Thyroid gland (tissue), 4 donors: Measurements from ENCODE around the gene F10. TPM values are rescaled to one million over a fixed set of nuclear protein-coding genes. Genes with fewer than 3 reads are reported as not detected.

Experiments
- DNase-seq, 2 donors: peaks; one replicate each; pipeline ENCODE4 v3.0.0-alpha.2; 2019
- H3K27ac ChIP-seq, 3 donors: fragments of 200-600 bp; sonication (generic); 1 replicate in 2 of 3; 2 replicates in 1 of 3; pipeline ENCODE4 v1.5.1; 2016 to 2019; ENCODE audit warnings: mild to moderate bottlenecking in 1 of 3, moderate library complexity in 1 of 3
- H3K27me3 ChIP-seq: fragments of 200-600 bp; sonication (generic); one replicate; pipeline ENCODE4 v1.5.1; 2019
- H3K36me3 ChIP-seq, 2 donors: fragments of 200-600 bp; sonication (generic); one replicate each; pipeline ENCODE4 v1.5.1; 2016 to 2019
- H3K4me1 ChIP-seq, 2 donors: fragments of 200-600 bp; sonication (generic); one replicate each; pipeline ENCODE4 v1.5.1; 2017 to 2019
- H3K4me3 ChIP-seq, 3 donors: fragments of 200-600 bp; sonication (generic); replicated peaks in 1 of 3; 1 replicate in 2 of 3; 2 replicates in 1 of 3; pipeline ENCODE4 v1.5.1; 2016; ENCODE audit warnings: mild to moderate bottlenecking in 1 of 3
- H3K9me3 ChIP-seq: fragments of 200-600 bp; sonication (generic); one replicate; pipeline ENCODE4 v1.5.1; 2017
- POLR2A ChIP-seq, 2 donors: fragments of 450-650 bp; IDR thresholded peaks; one replicate each; pipeline ENCODE4 v1.6.1; 2017; ENCODE audit warnings: antibody characterized with exemption in 2 of 2, mild to moderate bottlenecking in 2 of 2, moderate library complexity in 1 of 2
- WGBS, 2 donors: methylation state at CpG; one replicate each; pipeline ENCODE4 v1.1.5; 2017; 5-methylcytosine and 5-hydroxymethylcytosine counted together
- intact Hi-C: fragments of 100-400 bp; cut with DNase I; formaldehyde crosslinking; loops from one replicate; pipeline ENCODE4 v1.15.1; 2023
- total RNA-seq, 4 donors: library from RNA; depleted of rRNA; stranded (reverse); fragments of >200 nt; gene quantifications; one replicate each; pipeline ENCODE4 v1.2.3, GENCODE V29; 2016
- TF ChIP-seq, protein P1 (sequence below), 6 experiments: fragments of 200-600 bp in 3 of 6; fragments of 450-650 bp in 3 of 6; sonication (generic) in 3 of 6; IDR thresholded peaks; one replicate each; pipeline ENCODE4 v1.5.1; 2016 to 2019; ENCODE audit warnings: antibody characterized with exemption in 6 of 6, mild to moderate bottlenecking in 2 of 6, inconsistent platforms in 1 of 6, moderate library complexity in 1 of 6

The F10 gene
- total RNA-seq, 4 donors from 2014 or later = 4.0 to 19.9 (median 7.0) TPM

DNA sequence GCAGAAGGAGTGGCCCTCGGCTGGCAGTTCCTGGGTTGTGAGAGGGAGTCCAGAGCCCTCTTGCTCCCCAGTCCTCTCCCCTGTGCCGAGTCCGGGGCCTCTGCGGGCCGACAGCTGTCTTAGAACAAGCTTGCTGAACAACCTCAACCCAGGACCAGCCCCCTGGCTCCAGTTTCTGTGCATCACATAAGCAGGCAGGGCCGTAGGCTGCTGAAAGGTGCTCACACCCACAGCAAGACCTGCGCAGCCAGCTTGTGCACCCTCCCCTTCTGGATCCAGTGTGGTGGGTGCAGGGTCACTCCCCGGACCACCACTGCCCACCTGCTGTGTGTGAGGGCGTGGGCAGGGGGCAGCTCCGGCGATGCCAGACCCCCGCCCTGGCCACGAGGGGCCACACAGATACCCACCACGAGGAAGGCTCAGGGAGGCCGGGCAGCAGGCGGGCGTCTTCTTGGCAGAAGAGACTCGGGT is 42.2 kb upstream of the F10 start:
- intact Hi-C loops = no loop called here
- Histone ChIP-seq H3K4me3 (no peak overlapping the region), H3K27ac (no peak overlapping the region), H3K9me3 (no peaks in the 10 kb centered on the region), H3K4me1 (peaks cover 7 to 14% of the 10 kb centered on the region in 2 donors), H3K27me3 (no peaks in the 10 kb centered on the region), H3K36me3 (peaks cover 25 to 39% of the 10 kb centered on the region in 2 donors)
- 83 to 100% methylated on average over 5 to 8 of the region's 18 CpGs for WGBS, 2 donors
- DNase-seq = no peak
- TF ChIP-seq POLR2A (IDR thresholded peaks at IDR 0.05) = no peak
- TF ChIP-seq, protein P1, sequence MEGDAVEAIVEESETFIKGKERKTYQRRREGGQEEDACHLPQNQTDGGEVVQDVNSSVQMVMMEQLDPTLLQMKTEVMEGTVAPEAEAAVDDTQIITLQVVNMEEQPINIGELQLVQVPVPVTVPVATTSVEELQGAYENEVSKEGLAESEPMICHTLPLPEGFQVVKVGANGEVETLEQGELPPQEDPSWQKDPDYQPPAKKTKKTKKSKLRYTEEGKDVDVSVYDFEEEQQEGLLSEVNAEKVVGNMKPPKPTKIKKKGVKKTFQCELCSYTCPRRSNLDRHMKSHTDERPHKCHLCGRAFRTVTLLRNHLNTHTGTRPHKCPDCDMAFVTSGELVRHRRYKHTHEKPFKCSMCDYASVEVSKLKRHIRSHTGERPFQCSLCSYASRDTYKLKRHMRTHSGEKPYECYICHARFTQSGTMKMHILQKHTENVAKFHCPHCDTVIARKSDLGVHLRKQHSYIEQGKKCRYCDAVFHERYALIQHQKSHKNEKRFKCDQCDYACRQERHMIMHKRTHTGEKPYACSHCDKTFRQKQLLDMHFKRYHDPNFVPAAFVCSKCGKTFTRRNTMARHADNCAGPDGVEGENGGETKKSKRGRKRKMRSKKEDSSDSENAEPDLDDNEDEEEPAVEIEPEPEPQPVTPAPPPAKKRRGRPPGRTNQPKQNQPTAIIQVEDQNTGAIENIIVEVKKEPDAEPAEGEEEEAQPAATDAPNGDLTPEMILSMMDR (IDR thresholded peaks at IDR 0.05) = no peak

DNA sequence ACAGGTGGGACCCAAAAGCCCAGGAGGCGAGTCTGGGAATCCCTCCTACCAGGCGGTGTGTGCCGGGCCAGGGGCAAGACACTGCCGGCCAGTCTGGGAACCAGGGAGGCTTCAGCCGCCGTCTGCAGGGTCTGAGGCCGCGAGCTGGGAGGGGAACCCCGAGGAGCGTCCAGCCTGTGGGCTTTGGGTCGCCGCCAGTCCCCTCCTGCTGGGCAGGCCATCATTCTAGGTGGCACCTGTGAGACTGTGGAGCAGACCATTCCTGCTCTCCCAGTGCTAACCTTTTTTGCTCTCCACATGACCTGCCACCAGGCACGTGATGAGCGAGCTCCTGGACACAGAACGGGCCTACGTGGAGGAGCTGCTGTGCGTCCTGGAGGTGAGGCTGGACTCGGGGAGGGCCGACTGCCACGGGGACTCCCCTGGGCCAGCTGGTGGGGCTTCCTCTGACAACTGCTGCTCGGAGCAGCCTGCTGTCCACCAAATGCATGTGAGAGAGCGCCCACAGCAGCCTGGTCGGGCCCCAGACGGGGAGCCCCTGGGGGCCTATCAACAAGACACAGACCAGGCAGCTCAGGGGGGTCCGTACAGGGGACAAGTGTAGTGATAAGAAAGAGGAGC is 41.6 kb upstream of the F10 start:
- Histone ChIP-seq H3K27me3 (no peaks in the 10 kb centered on the region), H3K4me3 (no peak overlapping the region), H3K27ac (no peak overlapping the region), H3K36me3 (peaks cover 19 to 35% of the 10 kb centered on the region in 2 donors), H3K4me1 (peaks cover 7 to 14% of the 10 kb centered on the region in 2 donors), H3K9me3 (no peaks in the 10 kb centered on the region)
- no peak for DNase-seq
- TF ChIP-seq POLR2A (IDR thresholded peaks at IDR 0.05) = no peak
- TF ChIP-seq, protein P1 (IDR thresholded peaks at IDR 0.05) = no peak
- 83 to 99% methylated on average over 14 to 15 of the region's 25 CpGs for WGBS, 2 donors
- intact Hi-C loops = no loop called here

DNA sequence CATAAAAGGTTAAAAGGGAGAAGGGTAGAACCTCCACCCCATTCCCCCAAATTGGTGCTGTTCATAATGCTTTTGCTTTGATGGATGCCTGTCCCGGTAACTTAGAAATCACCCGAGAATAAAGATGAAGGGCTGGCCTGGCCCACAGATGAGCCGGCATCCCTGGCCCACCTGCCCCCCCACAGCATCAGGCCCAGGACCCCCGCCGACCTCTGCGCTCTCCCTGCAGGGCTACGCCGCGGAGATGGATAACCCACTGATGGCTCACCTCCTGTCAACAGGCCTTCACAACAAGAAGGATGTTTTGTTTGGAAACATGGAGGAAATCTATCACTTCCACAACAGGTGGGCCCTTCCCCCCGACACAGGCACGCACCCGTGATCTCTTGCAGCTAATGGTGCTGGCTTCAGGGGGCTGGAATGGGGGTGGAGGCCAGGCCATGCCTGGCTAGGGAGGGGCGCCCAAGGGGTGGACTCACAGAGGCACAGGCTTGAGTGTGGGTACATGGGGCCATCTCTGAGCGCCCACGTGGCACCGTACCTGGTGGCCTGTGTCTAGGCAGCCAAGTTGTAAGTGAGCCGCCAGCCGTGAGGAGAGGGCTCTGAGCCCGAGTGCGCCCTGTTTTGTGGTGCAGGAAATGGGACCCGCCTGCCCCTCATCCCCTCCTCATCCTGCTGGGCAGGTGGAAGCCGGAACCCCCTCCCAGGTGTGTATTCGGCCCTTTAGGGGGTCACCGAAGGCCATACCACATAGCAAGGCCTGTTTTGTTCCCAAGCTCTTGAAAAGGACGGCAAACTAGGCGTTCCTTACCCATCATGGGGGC is 40.2 kb upstream of the F10 start:
- H3K27ac ChIP-seq = peak overlapping the region in 1 of 3 donors; percentile 61
- DNase-seq = no peak

DNA sequence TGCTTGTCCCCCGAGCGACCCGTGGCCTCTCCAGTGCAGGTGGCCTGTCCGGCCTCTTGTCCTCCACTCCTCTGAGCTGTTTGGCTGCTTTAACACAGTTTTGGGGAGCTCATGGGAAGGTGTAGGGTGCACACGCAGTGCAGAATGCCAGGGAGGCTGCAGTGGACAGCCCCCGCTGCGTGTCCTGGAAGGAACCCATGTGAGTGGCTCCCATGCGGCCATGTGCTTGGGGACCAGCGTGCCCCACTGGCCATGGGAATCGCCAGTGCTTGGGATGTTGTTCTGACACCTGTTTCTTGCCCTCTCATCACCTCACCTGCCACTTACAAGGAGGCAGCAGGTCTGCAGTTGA is 39.6 kb upstream of the F10 start:
- no peak overlapping the region for H3K4me3 ChIP-seq
- no peak for DNase-seq
- H3K9me3 ChIP-seq = no peaks in the 10 kb centered on the region
- peaks cover 7 to 14% of the 10 kb centered on the region in 2 donors for H3K4me1 ChIP-seq
- peaks cover 5 to 30% of the 10 kb centered on the region in 2 donors for H3K36me3 ChIP-seq
- WGBS, 2 donors = 85 to 94% methylated on average over 10 of the region's 10 CpGs
- peak overlapping the region in 2 of 3 donors; percentile 61 to 68 for H3K27ac ChIP-seq
- TF ChIP-seq, protein P1 (IDR thresholded peaks at IDR 0.05) = no peak
- no peak for TF ChIP-seq POLR2A (IDR thresholded peaks at IDR 0.05)
- intact Hi-C loops = no loop called here
- H3K27me3 ChIP-seq = no peaks in the 10 kb centered on the region

More for the DNA sequence above, 40.2 kb upstream of the F10 start:
- Histone ChIP-seq H3K36me3 (peaks cover 6 to 29% of the 10 kb centered on the region in 2 donors), H3K4me1 (peaks cover 7 to 14% of the 10 kb centered on the region in 2 donors), H3K4me3 (no peak overlapping the region), H3K27me3 (no peaks in the 10 kb centered on the region), H3K9me3 (no peaks in the 10 kb centered on the region)
- intact Hi-C loops = no loop called here
- TF ChIP-seq, protein P1 (IDR thresholded peaks at IDR 0.05) = no peak
- TF ChIP-seq POLR2A (IDR thresholded peaks at IDR 0.05) = no peak
- 87 to 95% methylated on average over 20 to 23 of the region's 26 CpGs for WGBS, 2 donors
